HepG2 (cell line): Measurements from ENCODE around the gene STX1B. TPM values are rescaled to one million over a fixed set of nuclear protein-coding genes. Genes with fewer than 3 reads are reported as not detected.

ENCODE experiments used
- ARNT ChIP-seq: fragments of 450-650 bp; IDR thresholded peaks from 2 replicates; pipeline ENCODE4 v1.6.1; 2017
- DZIP1 ChIP-seq: sonication (generic); formaldehyde crosslinking; IDR thresholded peaks from 2 replicates; pipeline ENCODE4 v1.5.0; 2020; ENCODE audit warnings: mild to moderate bottlenecking, missing genetic modification reagents
- E2F2 ChIP-seq: sonication (generic); formaldehyde crosslinking; IDR thresholded peaks from 2 replicates; pipeline ENCODE4 v1.4.0; 2020; ENCODE audit warnings: missing genetic modification reagents, borderline replicate concordance
- GMEB1 ChIP-seq: sonication (generic); formaldehyde crosslinking; IDR thresholded peaks from 2 replicates; pipeline ENCODE4 v1.5.1; 2020; ENCODE audit warnings: missing genetic modification reagents, mild to moderate bottlenecking, borderline replicate concordance
- JARID2 ChIP-seq: sonication (generic); formaldehyde crosslinking; IDR thresholded peaks from 2 replicates; pipeline ENCODE4 v1.8.1; 2023; ENCODE audit warnings: missing genetic modification reagents, inconsistent platforms; ENCODE audit not compliant: insufficient replicate concordance
- KAT2B ChIP-seq: fragments of 150-350 bp; IDR thresholded peaks from 2 replicates; pipeline ENCODE4 v1.6.1; 2014; ENCODE audit warnings: low read depth, low read length, borderline replicate concordance
- KDM2A ChIP-seq: sonication (generic); formaldehyde crosslinking; IDR thresholded peaks from 2 replicates; pipeline ENCODE4 v1.4.0; 2020; ENCODE audit warnings: low read depth, missing genetic modification reagents, borderline replicate concordance
- MAFF ChIP-seq: IDR thresholded peaks from 2 replicates; pipeline ENCODE4 v1.6.1; 2011; ENCODE audit warnings: low read depth, low read length, improper control_type of control experiment
- MTA1 ChIP-seq: sonication (generic); formaldehyde crosslinking; IDR thresholded peaks from 2 replicates; pipeline ENCODE4 v1.4.0; 2020; ENCODE audit warnings: missing genetic modification reagents, mild to moderate bottlenecking, borderline replicate concordance
- NR2C2 ChIP-seq: sonication (generic); formaldehyde crosslinking; IDR thresholded peaks from 2 replicates; pipeline ENCODE4 v1.4.0; 2020; ENCODE audit warnings: missing genetic modification reagents, mild to moderate bottlenecking, moderate library complexity, borderline replicate concordance
- ONECUT2 ChIP-seq: sonication (generic); formaldehyde crosslinking; IDR thresholded peaks from 2 replicates; pipeline ENCODE4 v1.4.0; 2020; ENCODE audit warnings: missing genetic modification reagents
- PRPF4 ChIP-seq: fragments of 200-400 bp; formaldehyde crosslinking; IDR thresholded peaks from 2 replicates; pipeline ENCODE4 v1.6.1; 2016; ENCODE audit warnings: low read length, low read depth; ENCODE audit not compliant: poor library complexity, severe bottlenecking
- TRIM24 ChIP-seq: sonication (generic); formaldehyde crosslinking; IDR thresholded peaks from 2 replicates; pipeline ENCODE4 v1.8.0; 2022; ENCODE audit warnings: mild to moderate bottlenecking, missing genetic modification reagents
- YY1 ChIP-seq: IDR thresholded peaks from 2 replicates; pipeline ENCODE4 v1.6.1; 2011; ENCODE audit warnings: low read length, low read depth, moderate library complexity, mild to moderate bottlenecking; ENCODE audit not compliant: insufficient read depth, insufficient replicate concordance
- ZMYM2 ChIP-seq: sonication (generic); formaldehyde crosslinking; IDR thresholded peaks from 2 replicates; pipeline ENCODE4 v1.8.0; 2022; ENCODE audit warnings: mild to moderate bottlenecking, missing genetic modification reagents
- ZNF512B ChIP-seq: sonication (generic); formaldehyde crosslinking; IDR thresholded peaks from 2 replicates; pipeline ENCODE4 v1.5.1; 2020; ENCODE audit warnings: missing genetic modification reagents, mild to moderate bottlenecking, borderline replicate concordance
- ZNF597 ChIP-seq: sonication (generic); formaldehyde crosslinking; IDR thresholded peaks from 2 replicates; pipeline ENCODE4 v1.5.0; 2020; ENCODE audit warnings: missing genetic modification reagents
- ZSCAN12 ChIP-seq: sonication (generic); formaldehyde crosslinking; IDR thresholded peaks from 2 replicates; pipeline ENCODE4 v1.9.0; 2021; ENCODE audit warnings: mild to moderate bottlenecking, missing genetic modification reagents
- polyA plus RNA-seq, 8 experiments: library from polyadenylated mRNA; depleted of rRNA in 3 of 8; stranded (reverse) in 7 of 8; unstranded in 1 of 8; fragments of >200 nt; fragmentation: Illumina TruSeq in 4 of 8; extraction: Trizol in 4 of 8; gene quantifications; 2 replicates each; pipeline versions ENCODE4 v1.2.1 to v1.2.3, GENCODE V29; 2011 to 2016; ENCODE audit warnings: low read depth in 4 of 8, missing spikeins in 1 of 8, mixed read lengths in 1 of 8; ENCODE audit not compliant: insufficient read depth in 1 of 8
- total RNA-seq, 5 experiments: library from RNA; depleted of rRNA; stranded (reverse); fragments of >200 nt; fragmentation: Illumina TruSeq; extraction: Trizol; gene quantifications; 2 replicates each; pipeline ENCODE4 v1.2.3, GENCODE V29; 2016; ENCODE audit warnings: low read depth in 1 of 5

Gene STX1B
- total and polyA plus RNA-seq, 2 of the 13 experiments (the other 11 are each of a cell fraction or from before 2014, with no cell fraction given) = 2.1 to 3.0 TPM

GRCh38 chr16:30949650-30950515 is 60.6 kb downstream of the STX1B start (continued):
- TF ChIP-seq E2F2 (no peak), KAT2B (no peak), ONECUT2 (0 out of 2 replicates have a peak, but pooled peaks have one; percentile 48), YY1 (peak; percentile 13), ARNT (no peak), ZSCAN12 (CRISPR knock-in tag) (no peak), KDM2A (peak; percentile 98), JARID2 (CRISPR knock-in tag) (no peak), TRIM24 (CRISPR knock-in tag) (no peak), ZMYM2 (CRISPR knock-in tag) (peak; percentile 44; the same call in 1 of the 2 replicates), ZNF512B (CRISPR knock-in tag) (0 out of 2 replicates have a peak, but pooled peaks have one; percentile 0), ZNF597 (CRISPR knock-in tag) (no peak), NR2C2 (CRISPR knock-in tag) (peak; percentile 83), DZIP1 (CRISPR knock-in tag) (no peak), GMEB1 (CRISPR knock-in tag) (peak; percentile 67; the same call in 1 of the 2 replicates), MAFF (no peak), MTA1 (CRISPR knock-in tag) (peak; percentile 90), PRPF4 (no peak)
